Islet of Langerhans (tissue), 1 donor: Measurements from ENCODE around the gene MTA3.
"Not testable (repeated sequence)": the region's sequence is repeated elsewhere in the genome, so short reads cannot be mapped to it uniquely, and the experiment has no call there.

ENCODE experiments used
- FAIRE-seq: peaks from one replicate; lab custom pipeline; 2011; peaks lifted over from hg19 to GRCh38; lab: Jason Lieb, UNC

MTA3 gene

DNA sequence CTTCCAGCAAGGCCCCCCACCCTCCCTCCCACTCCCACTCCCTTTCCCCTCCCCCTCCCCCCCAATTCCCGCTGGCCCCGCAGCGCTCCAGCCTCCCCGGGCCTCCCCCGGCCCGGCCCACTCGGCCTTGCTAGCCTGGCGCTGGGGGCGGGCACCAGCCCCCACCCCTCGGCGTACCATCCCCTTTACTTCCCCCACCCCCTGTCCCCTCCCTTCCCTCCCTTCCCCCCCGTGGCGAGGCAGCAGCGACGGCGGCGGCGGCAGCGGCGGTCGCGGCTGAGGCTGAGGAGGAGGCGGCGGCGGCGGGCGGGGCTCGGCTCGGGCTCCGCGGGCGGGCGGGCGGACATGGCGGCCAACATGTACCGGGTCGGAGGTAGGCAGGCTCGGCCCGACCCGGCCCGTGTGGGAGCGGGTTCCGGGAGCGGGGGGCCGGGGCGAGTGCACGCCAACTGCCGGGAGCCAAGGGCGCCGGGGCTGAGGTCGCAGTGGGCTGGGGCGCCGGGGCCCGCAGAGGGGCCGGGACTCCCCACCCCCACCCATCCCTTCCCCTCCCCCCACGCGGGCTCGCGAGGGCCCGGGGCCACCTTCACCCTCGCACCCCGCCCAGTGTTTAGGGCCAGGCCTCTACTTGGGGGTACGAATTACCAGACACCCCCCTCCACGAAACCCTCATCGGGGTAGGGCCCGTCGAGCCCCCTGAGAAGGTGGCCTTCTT, at the start of gene MTA3:
Gene MTA3, plus strand, starts transcription at position 232 of the 715 bp plus-strand sequence. Its CDS starts 114 bp downstream, at position 346.
- no peak for FAIRE-seq

- no peak for FAIRE-seq
Observed at GRCh38 chr2:42519624-42520023, 48.8 kb upstream of the MTA3 start.

- FAIRE-seq: no peak
Observed at GRCh38 chr2:42522035-42522434, 46.4 kb upstream of the MTA3 start.

DNA sequence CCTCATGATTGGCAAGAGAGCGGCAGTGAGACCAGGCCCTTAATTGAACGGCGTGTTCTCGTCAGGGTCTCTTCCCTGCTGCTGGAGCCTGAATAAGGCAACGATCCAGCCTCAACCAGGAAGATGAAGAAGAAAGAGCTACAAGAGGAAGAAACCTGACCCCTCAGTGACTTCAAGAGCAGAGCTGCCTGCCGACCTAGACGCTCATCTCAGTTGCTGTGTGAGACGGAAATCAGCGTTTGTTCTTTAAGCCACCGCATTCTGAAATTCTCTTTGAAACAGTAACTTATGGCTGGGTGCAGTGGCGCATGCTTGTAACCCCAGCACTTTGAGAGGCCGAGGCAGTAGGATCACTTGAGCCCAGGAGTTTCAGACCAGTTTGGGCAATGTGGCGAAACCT, 45.1 kb upstream of the MTA3 start:
- FAIRE-seq: no peak

DNA sequence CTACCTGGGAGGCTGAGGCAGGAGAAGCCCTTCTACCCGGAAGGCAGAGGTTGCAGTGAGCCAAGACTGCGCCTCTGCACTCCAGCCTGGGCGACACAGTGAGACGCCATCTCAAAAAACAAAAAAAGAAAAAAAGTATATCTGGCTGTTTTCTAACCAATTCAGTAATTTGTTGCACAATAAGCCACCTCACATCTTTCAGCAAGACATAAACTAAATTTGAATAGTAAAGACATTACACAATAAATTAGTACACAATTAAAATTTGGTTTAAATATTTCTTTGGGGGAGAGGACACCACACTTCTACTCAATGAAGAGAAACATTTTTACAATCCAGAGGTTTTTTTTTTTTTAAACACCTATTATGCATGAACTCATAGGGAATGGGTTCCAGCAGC, 36.0 kb upstream of the MTA3 start:
- FAIRE-seq: no peak

- FAIRE-seq: no peak
Observed at GRCh38 chr2:42537493-42537892, 30.9 kb upstream of the MTA3 start.

DNA sequence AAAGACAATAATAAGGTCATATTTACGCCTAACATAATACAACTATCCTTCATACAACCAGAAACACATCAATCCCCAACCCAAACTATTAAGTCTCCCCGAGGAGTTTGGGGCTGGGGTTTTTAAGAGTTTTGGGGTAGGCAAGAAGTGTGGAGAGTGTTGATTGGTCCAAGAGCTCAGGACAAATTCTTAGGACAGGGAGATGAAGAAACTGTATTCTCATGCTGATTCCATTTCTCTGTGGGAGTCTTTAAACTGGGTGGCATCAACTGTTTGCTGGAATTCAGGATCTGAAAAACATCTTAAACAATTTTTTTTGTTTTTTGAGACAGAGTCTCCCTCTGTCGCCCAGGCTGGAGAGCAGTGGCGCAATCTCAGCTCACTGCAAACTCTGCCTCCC, 25.6 kb upstream of the MTA3 start:
- no peak for FAIRE-seq

GRCh38 chr2:42545023-42545721, 23.3 kb upstream of the MTA3 start:
- FAIRE-seq: no peak

DNA sequence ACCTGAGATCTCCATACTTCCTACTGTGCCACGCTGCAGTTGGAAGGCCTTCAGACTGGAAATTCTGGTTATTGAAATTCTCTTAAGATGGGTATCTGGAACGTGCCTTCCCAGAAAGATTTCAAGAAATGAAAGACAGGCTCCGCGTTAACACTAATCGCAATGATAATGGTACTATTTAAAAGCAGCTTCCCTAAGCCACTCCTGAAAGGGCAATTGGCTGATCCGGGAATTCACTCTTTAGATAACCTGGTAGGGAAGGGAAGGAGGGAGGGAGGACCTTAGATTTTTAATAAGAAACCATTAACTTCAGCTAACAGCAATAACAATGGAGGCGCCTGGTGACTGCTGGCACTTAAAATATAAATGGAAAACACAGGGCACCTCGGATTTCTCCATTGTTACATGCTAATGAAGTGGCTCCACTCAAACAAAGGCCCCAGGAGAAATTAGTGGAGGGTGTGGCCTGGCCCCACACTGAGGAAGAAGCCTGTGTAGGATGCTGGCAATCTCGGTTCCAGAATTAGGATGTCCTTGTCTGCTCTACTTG, 22.5 kb upstream of the MTA3 start:
- no peak for FAIRE-seq

- FAIRE-seq: no peak
Observed at GRCh38 chr2:42547014-42547413, 21.4 kb upstream of the MTA3 start.

- no peak for FAIRE-seq
Observed at GRCh38 chr2:42547446-42548295, 20.8 kb upstream of the MTA3 start.

GRCh38 chr2:42550870-42551269, 17.6 kb upstream of the MTA3 start:
- FAIRE-seq: no peak

DNA sequence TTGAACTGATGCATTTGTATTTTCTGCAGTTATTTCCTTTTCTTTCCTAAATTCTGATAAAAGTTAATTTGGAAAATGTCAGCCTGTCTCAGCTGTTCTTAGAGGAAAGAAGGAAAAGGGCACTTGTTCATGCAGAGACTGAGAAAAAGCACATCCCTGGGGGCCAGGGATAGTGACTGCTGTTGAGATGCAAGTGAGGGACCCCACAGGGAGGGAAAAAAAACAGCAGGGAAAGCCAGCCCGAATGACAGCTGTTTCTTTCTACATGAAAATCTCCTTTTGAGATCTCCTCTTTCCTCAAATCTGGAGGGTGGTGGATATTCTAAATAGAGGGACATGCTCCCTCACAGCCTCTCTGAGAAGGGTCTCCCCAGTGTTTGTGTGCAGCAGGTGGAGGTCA, 14.0 kb upstream of the MTA3 start:
- FAIRE-seq: no peak

- no peak for FAIRE-seq
Observed at GRCh38 chr2:42556315-42556890, 12.0 kb upstream of the MTA3 start.

- no peak for FAIRE-seq
Observed at GRCh38 chr2:42557306-42557705, 11.1 kb upstream of the MTA3 start.

- FAIRE-seq: no peak
Observed at GRCh38 chr2:42558827-42559226, 9.6 kb upstream of the MTA3 start.

- FAIRE-seq: not testable (repeated sequence)
Observed at GRCh38 chr2:42560133-42560532, 8.3 kb upstream of the MTA3 start.

GRCh38 chr2:42560899-42561298, 7.5 kb upstream of the MTA3 start:
- FAIRE-seq: no peak

DNA sequence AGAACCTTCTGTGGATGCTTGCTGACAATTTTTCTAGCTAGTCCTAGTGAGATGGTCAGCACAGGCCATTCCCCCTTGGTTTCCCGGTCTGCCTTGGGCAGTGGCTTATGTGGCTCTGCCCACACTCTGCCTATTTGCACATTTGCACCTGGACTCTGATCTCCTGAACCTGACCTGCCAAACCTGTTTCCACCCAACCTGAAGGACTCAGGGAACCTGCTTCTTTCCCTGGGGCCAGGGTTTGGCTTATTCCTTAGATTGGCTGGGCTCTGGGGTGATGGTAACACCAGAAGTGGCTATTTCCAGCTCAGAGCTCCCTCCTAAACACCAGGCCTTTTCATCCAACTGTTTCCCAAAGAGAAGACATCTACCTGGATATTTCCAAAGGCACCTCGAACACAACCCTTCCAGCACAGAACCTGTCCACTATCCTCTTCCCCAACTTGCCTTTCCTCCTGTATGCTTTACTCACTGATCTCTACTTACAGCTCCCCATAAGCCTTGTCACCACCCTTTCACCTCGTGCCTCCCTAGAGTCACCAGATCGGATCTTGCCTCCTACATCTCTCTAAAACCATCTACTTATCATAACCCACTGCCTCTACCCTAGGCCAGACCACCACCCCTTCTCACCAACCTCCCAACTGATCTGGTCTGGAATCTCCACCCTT, 5.8 kb upstream of the MTA3 start:
- FAIRE-seq: no peak

GRCh38 chr2:42566025-42566424, 2.4 kb upstream of the MTA3 start:
- no peak for FAIRE-seq

DNA sequence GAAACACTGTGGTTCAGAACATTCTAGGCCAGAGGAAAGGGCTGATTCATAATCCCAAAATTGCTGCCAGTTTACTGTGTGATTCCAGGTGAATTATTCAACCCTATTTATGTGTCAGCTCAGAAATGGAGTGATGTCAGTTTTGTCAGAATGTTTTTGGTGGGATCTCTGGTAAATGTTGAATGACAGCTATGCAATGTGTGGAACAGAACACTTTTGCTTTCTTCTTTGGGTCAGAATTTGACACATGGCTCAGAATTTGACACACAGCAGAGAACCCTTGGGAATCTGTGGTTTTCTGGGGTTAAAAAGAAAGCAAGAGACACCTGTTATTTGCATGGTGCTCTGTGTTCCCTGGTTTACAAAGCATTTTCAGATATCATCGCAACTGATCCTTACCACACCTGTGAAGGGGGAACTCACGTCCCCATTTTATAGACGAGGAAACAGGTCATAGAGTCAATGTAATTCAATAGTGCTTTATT, 1.6 kb upstream of the MTA3 start:
- FAIRE-seq: no peak

- FAIRE-seq: no peak
Observed at GRCh38 chr2:42567364-42567763, 1.1 kb upstream of the MTA3 start.
